Psoas muscle (tissue), 8 donors: ENCODE results near the gene NME1. TPM values are rescaled to one million over a fixed set of nuclear protein-coding genes. Genes with fewer than 3 reads are reported as not detected.

ENCODE experiments used
- ATAC-seq, 4 donors: fragments of 200-7000 bp; cut with Tn5 transposase; one replicate each; pipeline ENCODE4 v1.9.1; 2020; ENCODE audit warnings: moderate library complexity in 3 of 4, mild to moderate bottlenecking in 2 of 4
- DNase-seq, 2 donors: peaks; one replicate each; pipeline ENCODE4 v3.0.0-alpha.2; 2020
- H3K27ac ChIP-seq: fragments of 200-600 bp; one replicate; pipeline ENCODE4 v1.8.0; 2022
- H3K27me3 ChIP-seq, 3 donors: fragments of 200-600 bp in 1 of 3; one replicate each; pipeline versions ENCODE4 v1.6.1 to v1.8.0; 2013 to 2022; ENCODE audit warnings: low read length in 2 of 3, mild to moderate bottlenecking in 2 of 3, moderate library complexity in 1 of 3; ENCODE audit not compliant: insufficient read depth in 3 of 3
- H3K36me3 ChIP-seq, 2 donors: fragments of 200-600 bp in 1 of 2; one replicate each; pipeline versions ENCODE4 v1.6.1 to v1.8.0; 2013 to 2022; ENCODE audit warnings: low read depth in 1 of 2, mild to moderate bottlenecking in 1 of 2, moderate library complexity in 1 of 2; ENCODE audit not compliant: insufficient read depth in 1 of 2
- H3K4me1 ChIP-seq: fragments of 200-600 bp; one replicate; pipeline ENCODE4 v1.8.0; 2022
- H3K4me3 ChIP-seq: fragments of 200-600 bp; one replicate; pipeline ENCODE4 v1.8.0; 2022; ENCODE audit warnings: mild to moderate bottlenecking
- H3K9me3 ChIP-seq: fragments of 200-600 bp; one replicate; pipeline ENCODE4 v1.8.0; 2022
- CTCF ChIP-seq: fragments of 200-600 bp; IDR thresholded peaks from one replicate; pipeline ENCODE4 v1.8.0; 2022; ENCODE audit warnings: antibody characterized with exemption
- WGBS, 3 donors: extraction: QIAGEN DNeasy Blood & Tissue Kit; methylation state at CpG; one replicate each; pipeline versions ENCODE4 v1.1.6 to v1.1.7; 2013; 5-methylcytosine and 5-hydroxymethylcytosine counted together
- intact Hi-C, 2 donors: fragments of 100-400 bp; cut with DNase I; formaldehyde crosslinking; loops; one replicate each; pipeline versions ENCODE4 v1.11.0 to v1.14.2; 2022
- polyA plus RNA-seq, 3 donors: library from polyadenylated mRNA; stranded (reverse); fragments of 200-250 nt; gene quantifications; one replicate each; pipeline ENCODE4 v1.2.3, GENCODE V29; 2013
- total RNA-seq, 4 donors: library from RNA; stranded (reverse); fragmentation: NEBNext Ultra II Directional in 2 of 4; extraction: Animal tissue kit (Norgen Biotek cat#: 25700) in 2 of 4; gene quantifications; one replicate each; pipeline versions ENCODE4 v1.2.1 to v1.2.4, GENCODE V29; 2021 to 2023
- donor health status: healthy with polysubstance abuse.
- donor health status: DM: no; HTN: no; CAD: no; lungs with moderate emphysema.
- donor health status: Bipolar disorder and iron deficiency.
- donor health status: healthy.
- donor health status: DM: yes; HTN: yes; CAD: no.
- donor health status: DM: no; HTN: no; CAD: no.
- donor health status: DM: no; HTN: no; CAD: no.
- donor health status: DM: yes; HTN: yes; CAD: no.

NME1 gene
- total and polyA plus RNA-seq, 7 donors = 29.3 to 328 (median 55.8) TPM

GRCh38 chr17:51118330-51119195, 34.8 kb upstream of the NME1 start:
- Histone ChIP-seq H3K4me1 (peaks cover 31% of the 10 kb centered on the region), H3K36me3 (no peaks in the 10 kb centered on the region), H3K27me3 (no peaks in the 10 kb centered on the region), H3K9me3 (no peaks in the 10 kb centered on the region), H3K27ac (peak overlapping the region; percentile 99), H3K4me3 (peak overlapping the region; percentile 99)
- 34 to 44% (median 34%) methylated on average over 14 of the region's 14 CpGs for WGBS, 3 donors
- no peak for TF ChIP-seq CTCF
- intact Hi-C loops = loop anchor here (2.0 to 10.0 kb wide), 3 partner anchors 28 to 54 kb away; no protein-coding TSS in a partner anchor
- ATAC-seq (no peak), DNase-seq (peak; percentile 34 to 82)

- peak overlapping the region; percentile 99 for H3K4me3 ChIP-seq
- H3K27me3 ChIP-seq = no peaks in the 10 kb centered on the region
- peak overlapping the region; percentile 99 for H3K27ac ChIP-seq
- no peaks in the 10 kb centered on the region for H3K36me3 ChIP-seq
- peak; percentile 12 for TF ChIP-seq CTCF
- no peaks in the 10 kb centered on the region for H3K9me3 ChIP-seq
- peaks cover 31% of the 10 kb centered on the region for H3K4me1 ChIP-seq
- ATAC-seq (peak; percentile 7 to 33 (median 16)), DNase-seq (peak; percentile 48 to 75)
- WGBS, 3 donors = 1% methylated on average over 42 to 49 of the region's 49 CpGs
- intact Hi-C loops = loop anchor here (2.0 to 10.0 kb wide), 5 partner anchors 29 to 55 kb away; partner anchors contain the start of gene NME1 (in 1 of the 2)
These were observed 33.7 kb upstream of the NME1 start for GRCh38 chr17:51119415-51120356.

GRCh38 chr17:51120357-51120738, 33.0 kb upstream of the NME1 start:
- WGBS, 3 donors = 0 to 1% (median 0%) methylated on average over 28 to 42 of the region's 42 CpGs

More at GRCh38 chr17:51120357-51120738, 33.0 kb upstream of the NME1 start:
- intact Hi-C loops = loop anchor here in 1 of 2 donors (2.0 kb wide), 2 partner anchors 32 to 42 kb away; partner anchors contain the start of gene NME1
- H3K4me3 ChIP-seq = peak overlapping the region; percentile 99
- no peak for TF ChIP-seq CTCF
- ATAC-seq (peak; percentile 4 to 17 (median 12)), DNase-seq (no peak)
- no peaks in the 10 kb centered on the region for H3K9me3 ChIP-seq
- H3K27me3 ChIP-seq = no peaks in the 10 kb centered on the region
- peak overlapping the region; percentile 99 for H3K27ac ChIP-seq
- H3K36me3 ChIP-seq = no peaks in the 10 kb centered on the region
- peaks cover 31% of the 10 kb centered on the region for H3K4me1 ChIP-seq
